GM13976 (cell line): ENCODE data around the gene IFT80.

ENCODE experiments used
- DNase-seq: peaks from one replicate; pipeline ENCODE4 v3.0.0; 2012; ENCODE audit warnings: low spot score
- CTCF ChIP-seq: IDR thresholded peaks from 2 replicates; pipeline ENCODE4 v1.5.1; 2012; ENCODE audit warnings: borderline replicate concordance, mild to moderate bottlenecking; ENCODE audit not compliant: insufficient read depth; ENCODE audit errors: extremely low read depth, missing control alignments, control extremely low read depth
- in situ Hi-C: fragments of 300-500 bp; cut with MboI; formaldehyde crosslinking; loops from one replicate; pipeline ENCODE4 v1.12.0; 2022; ENCODE audit warnings: low sequenced_read_pairs, mixed read lengths, inconsistent platforms; ENCODE audit not compliant: unreplicated experiment

The IFT80 gene

GRCh38 chr3:160399125-160400029 is at the start of gene IFT80, which contains the start of gene SMC4:
Gene IFT80, minus strand, starts transcription at chr3:160399225. Its CDS starts 14,625 bp downstream, at chr3:160384600.
Gene SMC4, plus strand, starts transcription at chr3:160399650. Its CDS starts 1,177 bp downstream, at chr3:160400827.
- in situ Hi-C loops: no loop called here

GRCh38 chr3:160447544-160447943 is 48.5 kb upstream of the IFT80 start:
- DNase-seq: no peak
- in situ Hi-C loops: no loop called here
- no peak for TF ChIP-seq CTCF

More at GRCh38 chr3:160399125-160400029, at the start of gene IFT80, which contains the start of gene SMC4:
- TF ChIP-seq CTCF: no peak
- peak; percentile 92 for DNase-seq

GRCh38 chr3:160446522-160447056 is 47.6 kb upstream of the IFT80 start:
- TF ChIP-seq CTCF: no peak
- in situ Hi-C loops: no loop called here
- no peak for DNase-seq

- in situ Hi-C loops: no loop called here
- DNase-seq: no peak
These were observed 46.8 kb upstream of the IFT80 start for GRCh38 chr3:160445854-160446253.

GRCh38 chr3:160444411-160444810 is 45.4 kb upstream of the IFT80 start:
- in situ Hi-C loops: no loop called here
- TF ChIP-seq CTCF: no peak
- no peak for DNase-seq

More at GRCh38 chr3:160445854-160446253, 46.8 kb upstream of the IFT80 start:
- no peak for TF ChIP-seq CTCF

- no peak for TF ChIP-seq CTCF
- in situ Hi-C loops: no loop called here
- no peak for DNase-seq
These were observed 41.7 kb upstream of the IFT80 start for GRCh38 chr3:160440687-160441086.
